GM23338 (cell line): ENCODE data around the gene ARL5C. TPM values are rescaled to one million over a fixed set of nuclear protein-coding genes. Genes with fewer than 3 reads are reported as not detected.

Source experiments
- ATAC-seq: fragments of 200-7000 bp; cut with Tn5 transposase; 3 replicates; pipeline ENCODE4 v1.9.1; 2020
- DNase-seq: peaks from one replicate; pipeline ENCODE4 v3.0.0-alpha.2; 2015; ENCODE audit warnings: low spot score
- H2AFZ ChIP-seq: fragments of 200-600 bp; sonication (generic); 2 replicates; pipeline ENCODE4 v1.8.0; 2016; ENCODE audit warnings: antibody characterized with exemption, mild to moderate bottlenecking, moderate library complexity
- H3F3A ChIP-seq: fragments of 200-600 bp; sonication (generic); replicated peaks from 2 replicates; pipeline ENCODE4 v1.8.0; 2017; ENCODE audit warnings: antibody characterized with exemption, mixed run types, low read depth
- H3K27ac ChIP-seq: fragments of 200-600 bp; sonication (generic); 2 replicates; pipeline ENCODE4 v1.6.1; 2016; ENCODE audit warnings: low read depth
- H3K27me3 ChIP-seq: fragments of 200-600 bp; sonication (generic); 2 replicates; pipeline ENCODE4 v1.8.0; 2016; ENCODE audit warnings: mild to moderate bottlenecking, mixed run types, moderate library complexity; ENCODE audit not compliant: insufficient read depth
- H3K36me3 ChIP-seq: fragments of 200-600 bp; sonication (generic); 2 replicates; pipeline ENCODE4 v1.8.0; 2016; ENCODE audit warnings: mild to moderate bottlenecking; ENCODE audit not compliant: insufficient read depth
- H3K4me1 ChIP-seq: fragments of 200-600 bp; sonication (generic); 2 replicates; pipeline ENCODE4 v1.8.0; 2016; ENCODE audit warnings: mild to moderate bottlenecking, moderate library complexity; ENCODE audit not compliant: insufficient read depth
- H3K4me2 ChIP-seq: fragments of 200-600 bp; sonication (generic); 2 replicates; pipeline ENCODE4 v1.7.1; 2017; ENCODE audit warnings: mixed run types
- H3K4me3 ChIP-seq: fragments of 200-600 bp; sonication (generic); 2 replicates; pipeline ENCODE4 v1.6.1; 2016; ENCODE audit warnings: mixed run types
- H3K79me2 ChIP-seq: fragments of 200-600 bp; sonication (generic); replicated peaks from 2 replicates; pipeline ENCODE4 v1.8.0; 2017; ENCODE audit warnings: mild to moderate bottlenecking; ENCODE audit not compliant: insufficient read depth
- H3K9me2 ChIP-seq: fragments of 200-600 bp; sonication (generic); 2 replicates; pipeline ENCODE4 v1.8.0; 2017; ENCODE audit not compliant: insufficient read depth
- H4K20me1 ChIP-seq: fragments of 200-600 bp; sonication (generic); replicated peaks from 2 replicates; pipeline ENCODE4 v1.8.0; 2017; ENCODE audit warnings: mild to moderate bottlenecking; ENCODE audit not compliant: insufficient read depth
- H3K27ac Mint-ChIP-seq: 2 replicates; pipeline ENCODE4 v1.8.0; 2020; ENCODE audit warnings: inconsistent platforms, mild to moderate bottlenecking, moderate library complexity, mixed read lengths
- H3K27me3 Mint-ChIP-seq: 3 replicates; pipeline ENCODE4 v1.8.0; 2022; ENCODE audit warnings: low read depth, mild to moderate bottlenecking, moderate library complexity, mixed read lengths, inconsistent platforms; ENCODE audit not compliant: insufficient read depth, poor library complexity
- H3K36me3 Mint-ChIP-seq: 3 replicates; pipeline ENCODE4 v1.8.0; 2021; ENCODE audit warnings: low read depth, mild to moderate bottlenecking, inconsistent platforms, moderate library complexity, mixed read lengths
- H3K4me1 Mint-ChIP-seq: 3 replicates; pipeline ENCODE4 v1.8.0; 2020; ENCODE audit warnings: mild to moderate bottlenecking, inconsistent platforms, mixed read lengths
- H3K4me3 Mint-ChIP-seq: 3 replicates; pipeline ENCODE4 v1.8.0; 2021; ENCODE audit warnings: moderate library complexity, mild to moderate bottlenecking, inconsistent platforms, mixed read lengths
- H3K9me3 Mint-ChIP-seq: 3 replicates; pipeline ENCODE4 v1.8.0; 2020; ENCODE audit warnings: moderate library complexity, mild to moderate bottlenecking, inconsistent platforms, mixed read lengths
- CREB1 ChIP-seq: fragments of 250-450 bp; sonication (Bioruptor Pico); IDR thresholded peaks from 2 replicates; pipeline ENCODE4 v1.5.0; 2020; ENCODE audit warnings: low read depth, mild to moderate bottlenecking, moderate library complexity
- EZH2 ChIP-seq: fragments of 200-600 bp; sonication (generic); IDR thresholded peaks from one replicate; pipeline ENCODE4 v1.8.0; 2017; ENCODE audit warnings: antibody characterized with exemption, mild to moderate bottlenecking, low read depth; ENCODE audit not compliant: unreplicated experiment
- EZH2phosphoT487 ChIP-seq: fragments of 200-600 bp; sonication (generic); IDR thresholded peaks from one replicate; pipeline ENCODE4 v1.8.1; 2018; ENCODE audit warnings: antibody characterized with exemption; ENCODE audit not compliant: unreplicated experiment
- JUNB ChIP-seq: IDR thresholded peaks from one replicate; pipeline ENCODE4 v1.6.1; 2016; ENCODE audit warnings: antibody characterized with exemption; ENCODE audit not compliant: unreplicated experiment
- NANOG ChIP-seq: IDR thresholded peaks from 2 replicates; pipeline ENCODE4 v1.6.1; 2016; ENCODE audit warnings: antibody characterized with exemption, borderline replicate concordance
- POLR2AphosphoS5 ChIP-seq: IDR thresholded peaks from 2 replicates; pipeline ENCODE4 v1.6.1; 2016; ENCODE audit warnings: antibody characterized with exemption, low read depth
- STAT1 ChIP-seq: IDR thresholded peaks from one replicate; pipeline ENCODE4 v1.6.1; 2016; ENCODE audit warnings: antibody characterized with exemption; ENCODE audit not compliant: unreplicated experiment
- ZNF114 ChIP-seq: fragments of 250-450 bp; sonication (Bioruptor Pico); IDR thresholded peaks from 2 replicates; pipeline ENCODE4 v1.5.0; 2020; ENCODE audit warnings: mild to moderate bottlenecking, moderate library complexity
- ZNF331 ChIP-seq: fragments of 250-450 bp; sonication (Bioruptor Pico); IDR thresholded peaks from 2 replicates; pipeline ENCODE4 v1.5.0; 2020; ENCODE audit warnings: low read depth, mild to moderate bottlenecking, moderate library complexity
- polyA plus RNA-seq: library from polyadenylated mRNA; unstranded; fragments of >200 nt; fragmentation: Nextera tagmentation; extraction: Ambion mirVana; gene quantifications from 2 replicates; pipeline ENCODE4 v1.2.1, GENCODE V29; 2016
- total RNA-seq: library from RNA; depleted of rRNA; stranded (reverse); fragments of >200 nt; shearing (Covaris generic); gene quantifications from 2 replicates; pipeline ENCODE4 v1.2.3, GENCODE V29; 2014
- TF ChIP-seq, protein P1 (sequence below): fragments of 250-450 bp; sonication (Bioruptor Pico); IDR thresholded peaks from 2 replicates; pipeline ENCODE4 v1.5.0; 2020; ENCODE audit warnings: mild to moderate bottlenecking, moderate library complexity
- TF ChIP-seq, protein P2 (sequence below): IDR thresholded peaks from 2 replicates; pipeline ENCODE4 v1.6.1; 2016; ENCODE audit warnings: antibody characterized with exemption
- TF ChIP-seq, protein P3 (sequence below): IDR thresholded peaks from one replicate; pipeline ENCODE4 v1.6.1; 2018; ENCODE audit warnings: antibody characterized with exemption; ENCODE audit not compliant: unreplicated experiment
- TF ChIP-seq, protein P4 (sequence below), 2 experiments: fragments of 200-600 bp in 1 of 2; sonication (generic) in 1 of 2; conservative IDR thresholded peaks; 2 replicates each; pipeline versions ENCODE4 v1.5.1 to v1.6.1; 2016 to 2017; ENCODE audit warnings: antibody characterized with exemption in 2 of 2, low read depth in 2 of 2, mild to moderate bottlenecking in 2 of 2, moderate library complexity in 1 of 2

The ARL5C gene
- total and polyA plus RNA-seq, 2 experiments from 2014 or later, result not detected

DNA sequence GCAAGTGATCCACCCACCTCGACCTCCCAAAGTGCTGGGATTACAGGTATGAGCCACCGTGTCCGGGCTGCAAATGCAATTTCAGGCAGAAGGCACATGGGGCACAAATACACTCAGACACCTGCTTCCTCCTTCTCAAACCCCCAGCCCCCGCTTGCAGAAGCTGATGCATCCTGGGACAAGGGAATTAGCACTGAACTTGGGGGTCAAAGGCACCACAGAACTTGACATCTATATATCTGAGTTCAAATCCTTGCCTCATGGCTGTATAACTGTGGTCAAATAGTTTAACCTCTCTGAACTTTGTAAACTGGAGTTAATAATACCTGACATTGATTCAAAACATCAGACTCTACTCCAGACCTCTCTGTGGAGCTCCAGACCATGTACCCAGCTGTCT lies 4.1 kb upstream of the ARL5C start:
- TF ChIP-seq ZNF114, result no peak
- TF ChIP-seq EZH2, result no peak
- no peak for TF ChIP-seq CREB1 (CRISPR knock-in tag)
- TF ChIP-seq, protein P1, sequence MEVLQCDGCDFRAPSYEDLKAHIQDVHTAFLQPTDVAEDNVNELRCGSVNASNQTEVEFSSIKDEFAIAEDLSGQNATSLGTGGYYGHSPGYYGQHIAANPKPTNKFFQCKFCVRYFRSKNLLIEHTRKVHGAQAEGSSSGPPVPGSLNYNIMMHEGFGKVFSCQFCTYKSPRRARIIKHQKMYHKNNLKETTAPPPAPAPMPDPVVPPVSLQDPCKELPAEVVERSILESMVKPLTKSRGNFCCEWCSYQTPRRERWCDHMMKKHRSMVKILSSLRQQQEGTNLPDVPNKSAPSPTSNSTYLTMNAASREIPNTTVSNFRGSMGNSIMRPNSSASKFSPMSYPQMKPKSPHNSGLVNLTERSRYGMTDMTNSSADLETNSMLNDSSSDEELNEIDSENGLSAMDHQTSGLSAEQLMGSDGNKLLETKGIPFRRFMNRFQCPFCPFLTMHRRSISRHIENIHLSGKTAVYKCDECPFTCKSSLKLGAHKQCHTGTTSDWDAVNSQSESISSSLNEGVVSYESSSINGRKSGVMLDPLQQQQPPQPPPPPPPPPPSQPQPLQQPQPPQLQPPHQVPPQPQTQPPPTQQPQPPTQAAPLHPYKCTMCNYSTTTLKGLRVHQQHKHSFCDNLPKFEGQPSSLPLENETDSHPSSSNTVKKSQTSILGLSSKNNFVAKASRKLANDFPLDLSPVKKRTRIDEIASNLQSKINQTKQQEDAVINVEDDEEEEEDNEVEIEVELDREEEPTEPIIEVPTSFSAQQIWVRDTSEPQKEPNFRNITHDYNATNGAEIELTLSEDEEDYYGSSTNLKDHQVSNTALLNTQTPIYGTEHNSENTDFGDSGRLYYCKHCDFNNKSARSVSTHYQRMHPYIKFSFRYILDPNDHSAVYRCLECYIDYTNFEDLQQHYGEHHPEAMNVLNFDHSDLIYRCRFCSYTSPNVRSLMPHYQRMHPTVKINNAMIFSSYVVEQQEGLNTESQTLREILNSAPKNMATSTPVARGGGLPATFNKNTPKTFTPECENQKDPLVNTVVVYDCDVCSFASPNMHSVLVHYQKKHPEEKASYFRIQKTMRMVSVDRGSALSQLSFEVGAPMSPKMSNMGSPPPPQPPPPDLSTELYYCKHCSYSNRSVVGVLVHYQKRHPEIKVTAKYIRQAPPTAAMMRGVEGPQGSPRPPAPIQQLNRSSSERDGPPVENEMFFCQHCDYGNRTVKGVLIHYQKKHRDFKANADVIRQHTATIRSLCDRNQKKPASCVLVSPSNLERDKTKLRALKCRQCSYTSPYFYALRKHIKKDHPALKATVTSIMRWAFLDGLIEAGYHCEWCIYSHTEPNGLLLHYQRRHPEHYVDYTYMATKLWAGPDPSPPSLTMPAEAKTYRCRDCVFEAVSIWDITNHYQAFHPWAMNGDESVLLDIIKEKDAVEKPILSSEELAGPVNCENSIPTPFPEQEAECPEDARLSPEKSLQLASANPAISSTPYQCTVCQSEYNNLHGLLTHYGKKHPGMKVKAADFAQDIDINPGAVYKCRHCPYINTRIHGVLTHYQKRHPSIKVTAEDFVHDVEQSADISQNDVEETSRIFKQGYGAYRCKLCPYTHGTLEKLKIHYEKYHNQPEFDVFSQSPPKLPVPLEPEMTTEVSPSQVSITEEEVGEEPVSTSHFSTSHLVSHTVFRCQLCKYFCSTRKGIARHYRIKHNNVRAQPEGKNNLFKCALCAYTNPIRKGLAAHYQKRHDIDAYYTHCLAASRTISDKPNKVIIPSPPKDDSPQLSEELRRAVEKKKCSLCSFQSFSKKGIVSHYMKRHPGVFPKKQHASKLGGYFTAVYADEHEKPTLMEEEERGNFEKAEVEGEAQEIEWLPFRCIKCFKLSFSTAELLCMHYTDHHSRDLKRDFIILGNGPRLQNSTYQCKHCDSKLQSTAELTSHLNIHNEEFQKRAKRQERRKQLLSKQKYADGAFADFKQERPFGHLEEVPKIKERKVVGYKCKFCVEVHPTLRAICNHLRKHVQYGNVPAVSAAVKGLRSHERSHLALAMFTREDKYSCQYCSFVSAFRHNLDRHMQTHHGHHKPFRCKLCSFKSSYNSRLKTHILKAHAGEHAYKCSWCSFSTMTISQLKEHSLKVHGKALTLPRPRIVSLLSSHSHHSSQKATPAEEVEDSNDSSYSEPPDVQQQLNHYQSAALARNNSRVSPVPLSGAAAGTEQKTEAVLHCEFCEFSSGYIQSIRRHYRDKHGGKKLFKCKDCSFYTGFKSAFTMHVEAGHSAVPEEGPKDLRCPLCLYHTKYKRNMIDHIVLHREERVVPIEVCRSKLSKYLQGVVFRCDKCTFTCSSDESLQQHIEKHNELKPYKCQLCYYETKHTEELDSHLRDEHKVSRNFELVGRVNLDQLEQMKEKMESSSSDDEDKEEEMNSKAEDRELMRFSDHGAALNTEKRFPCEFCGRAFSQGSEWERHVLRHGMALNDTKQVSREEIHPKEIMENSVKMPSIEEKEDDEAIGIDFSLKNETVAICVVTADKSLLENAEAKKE (CRISPR knock-in tag), result no peak
- no peak for TF ChIP-seq POLR2AphosphoS5
- TF ChIP-seq ZNF331 (CRISPR knock-in tag), result no peak
- TF ChIP-seq, protein P2, sequence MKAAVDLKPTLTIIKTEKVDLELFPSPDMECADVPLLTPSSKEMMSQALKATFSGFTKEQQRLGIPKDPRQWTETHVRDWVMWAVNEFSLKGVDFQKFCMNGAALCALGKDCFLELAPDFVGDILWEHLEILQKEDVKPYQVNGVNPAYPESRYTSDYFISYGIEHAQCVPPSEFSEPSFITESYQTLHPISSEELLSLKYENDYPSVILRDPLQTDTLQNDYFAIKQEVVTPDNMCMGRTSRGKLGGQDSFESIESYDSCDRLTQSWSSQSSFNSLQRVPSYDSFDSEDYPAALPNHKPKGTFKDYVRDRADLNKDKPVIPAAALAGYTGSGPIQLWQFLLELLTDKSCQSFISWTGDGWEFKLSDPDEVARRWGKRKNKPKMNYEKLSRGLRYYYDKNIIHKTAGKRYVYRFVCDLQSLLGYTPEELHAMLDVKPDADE, result no peak
- TF ChIP-seq STAT1, result no peak
- no peak for TF ChIP-seq NANOG
- no peak for TF ChIP-seq EZH2phosphoT487
- TF ChIP-seq, protein P3, sequence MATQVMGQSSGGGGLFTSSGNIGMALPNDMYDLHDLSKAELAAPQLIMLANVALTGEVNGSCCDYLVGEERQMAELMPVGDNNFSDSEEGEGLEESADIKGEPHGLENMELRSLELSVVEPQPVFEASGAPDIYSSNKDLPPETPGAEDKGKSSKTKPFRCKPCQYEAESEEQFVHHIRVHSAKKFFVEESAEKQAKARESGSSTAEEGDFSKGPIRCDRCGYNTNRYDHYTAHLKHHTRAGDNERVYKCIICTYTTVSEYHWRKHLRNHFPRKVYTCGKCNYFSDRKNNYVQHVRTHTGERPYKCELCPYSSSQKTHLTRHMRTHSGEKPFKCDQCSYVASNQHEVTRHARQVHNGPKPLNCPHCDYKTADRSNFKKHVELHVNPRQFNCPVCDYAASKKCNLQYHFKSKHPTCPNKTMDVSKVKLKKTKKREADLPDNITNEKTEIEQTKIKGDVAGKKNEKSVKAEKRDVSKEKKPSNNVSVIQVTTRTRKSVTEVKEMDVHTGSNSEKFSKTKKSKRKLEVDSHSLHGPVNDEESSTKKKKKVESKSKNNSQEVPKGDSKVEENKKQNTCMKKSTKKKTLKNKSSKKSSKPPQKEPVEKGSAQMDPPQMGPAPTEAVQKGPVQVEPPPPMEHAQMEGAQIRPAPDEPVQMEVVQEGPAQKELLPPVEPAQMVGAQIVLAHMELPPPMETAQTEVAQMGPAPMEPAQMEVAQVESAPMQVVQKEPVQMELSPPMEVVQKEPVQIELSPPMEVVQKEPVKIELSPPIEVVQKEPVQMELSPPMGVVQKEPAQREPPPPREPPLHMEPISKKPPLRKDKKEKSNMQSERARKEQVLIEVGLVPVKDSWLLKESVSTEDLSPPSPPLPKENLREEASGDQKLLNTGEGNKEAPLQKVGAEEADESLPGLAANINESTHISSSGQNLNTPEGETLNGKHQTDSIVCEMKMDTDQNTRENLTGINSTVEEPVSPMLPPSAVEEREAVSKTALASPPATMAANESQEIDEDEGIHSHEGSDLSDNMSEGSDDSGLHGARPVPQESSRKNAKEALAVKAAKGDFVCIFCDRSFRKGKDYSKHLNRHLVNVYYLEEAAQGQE, result no peak
- TF ChIP-seq, protein P4, sequence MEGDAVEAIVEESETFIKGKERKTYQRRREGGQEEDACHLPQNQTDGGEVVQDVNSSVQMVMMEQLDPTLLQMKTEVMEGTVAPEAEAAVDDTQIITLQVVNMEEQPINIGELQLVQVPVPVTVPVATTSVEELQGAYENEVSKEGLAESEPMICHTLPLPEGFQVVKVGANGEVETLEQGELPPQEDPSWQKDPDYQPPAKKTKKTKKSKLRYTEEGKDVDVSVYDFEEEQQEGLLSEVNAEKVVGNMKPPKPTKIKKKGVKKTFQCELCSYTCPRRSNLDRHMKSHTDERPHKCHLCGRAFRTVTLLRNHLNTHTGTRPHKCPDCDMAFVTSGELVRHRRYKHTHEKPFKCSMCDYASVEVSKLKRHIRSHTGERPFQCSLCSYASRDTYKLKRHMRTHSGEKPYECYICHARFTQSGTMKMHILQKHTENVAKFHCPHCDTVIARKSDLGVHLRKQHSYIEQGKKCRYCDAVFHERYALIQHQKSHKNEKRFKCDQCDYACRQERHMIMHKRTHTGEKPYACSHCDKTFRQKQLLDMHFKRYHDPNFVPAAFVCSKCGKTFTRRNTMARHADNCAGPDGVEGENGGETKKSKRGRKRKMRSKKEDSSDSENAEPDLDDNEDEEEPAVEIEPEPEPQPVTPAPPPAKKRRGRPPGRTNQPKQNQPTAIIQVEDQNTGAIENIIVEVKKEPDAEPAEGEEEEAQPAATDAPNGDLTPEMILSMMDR (conservative IDR thresholded peaks at IDR 0.05; ENCODE audit: low read depth in 2 of 2), result no peak
- no peak for TF ChIP-seq JUNB
- Histone ChIP-seq H3K27ac (no peak overlapping the region), H3K79me2 (no peaks in the 10 kb centered on the region), H3K4me1 (peaks cover 30% of the 10 kb centered on the region), H3K4me3 (no peak overlapping the region), H3K36me3 (no peaks in the 10 kb centered on the region), H3K9me2 (no peaks in the 10 kb centered on the region), H4K20me1 (no peaks in the 10 kb centered on the region), H2AFZ (no peak overlapping the region), H3K4me2 (no peak overlapping the region), H3F3A (peaks cover 8% of the 10 kb centered on the region), H3K27me3 (peaks cover 30% of the 10 kb centered on the region)
- Mint-ChIP-seq H3K27me3 (peaks cover 24% of the 10 kb centered on the region), H3K4me3 (no peak overlapping the region), H3K9me3 (peaks cover 9% of the 10 kb centered on the region; the same call in 2 of the 3 replicates), H3K36me3 (peaks cover 9% of the 10 kb centered on the region; the same call in 1 of the 3 replicates), H3K27ac (no peak overlapping the region), H3K4me1 (peaks cover 28% of the 10 kb centered on the region)
- DNase-seq (no peak), ATAC-seq (no peak)
